HG02623 (cell line): ENCODE measurements around the gene RPAP3.

ENCODE experiments used
- ATAC-seq: cut with Tn5 transposase; IDR thresholded peaks from one replicate; pipeline ENCODE4 v1.9.1; 2021; ENCODE audit warnings: moderate library complexity; ENCODE audit not compliant: unreplicated experiment

RPAP3 gene

GRCh38 chr12:47705566-47706425 is at the start of gene RPAP3:
Gene RPAP3 (minus strand): TSS chr12:47706030. CDS start chr12:47702840, 3,190 bp downstream.
- ATAC-seq = peak; percentile 81

GRCh38 chr12:47754881-47755280 is 49.1 kb upstream of the RPAP3 start:
- no peak for ATAC-seq

GRCh38 chr12:47754126-47754525 is 48.3 kb upstream of the RPAP3 start:
- ATAC-seq = no peak

GRCh38 chr12:47753021-47754001 is 47.5 kb upstream of the RPAP3 start:
- no peak for ATAC-seq

DNA sequence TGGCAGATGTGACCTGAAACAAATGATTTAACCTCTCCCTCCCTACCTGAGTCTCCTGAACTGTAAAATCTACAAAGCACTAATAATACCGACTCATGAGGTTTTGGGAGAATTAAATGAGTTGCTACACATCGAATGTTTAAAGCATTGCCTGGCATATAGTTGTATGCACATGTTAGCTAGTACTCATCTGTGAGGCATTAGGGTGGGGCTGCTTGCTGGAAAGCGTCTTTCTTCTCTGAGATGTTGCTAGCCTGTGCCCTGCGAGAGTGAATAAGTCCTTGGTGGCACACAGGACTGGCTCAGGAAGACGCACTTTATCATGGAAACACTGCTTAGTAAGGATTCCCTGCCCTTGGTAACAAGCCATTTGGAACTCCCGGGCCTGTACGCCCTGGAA is 46.7 kb upstream of the RPAP3 start:
- no peak for ATAC-seq

DNA sequence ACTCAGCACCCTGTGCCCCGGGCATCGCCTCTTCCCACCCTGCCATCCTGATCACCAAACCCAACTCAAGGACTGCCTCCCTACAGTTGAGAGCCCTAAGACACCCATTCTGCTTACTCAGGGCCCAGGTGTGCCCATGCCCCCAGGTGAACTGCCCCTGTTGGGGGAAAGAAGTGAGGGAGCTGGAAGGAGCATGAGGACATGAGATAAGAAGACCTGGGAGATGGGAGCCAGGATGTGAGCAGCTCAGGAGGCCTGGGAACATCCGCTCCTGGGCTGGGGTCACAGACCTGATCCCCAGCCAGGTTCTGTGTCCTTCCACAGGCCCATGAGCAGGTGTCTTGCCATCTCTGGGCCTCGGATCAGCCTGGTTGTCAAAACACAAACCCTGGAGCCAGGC is 46.3 kb upstream of the RPAP3 start:
- ATAC-seq = no peak

GRCh38 chr12:47751561-47751960 is 45.7 kb upstream of the RPAP3 start:
- ATAC-seq = no peak

DNA sequence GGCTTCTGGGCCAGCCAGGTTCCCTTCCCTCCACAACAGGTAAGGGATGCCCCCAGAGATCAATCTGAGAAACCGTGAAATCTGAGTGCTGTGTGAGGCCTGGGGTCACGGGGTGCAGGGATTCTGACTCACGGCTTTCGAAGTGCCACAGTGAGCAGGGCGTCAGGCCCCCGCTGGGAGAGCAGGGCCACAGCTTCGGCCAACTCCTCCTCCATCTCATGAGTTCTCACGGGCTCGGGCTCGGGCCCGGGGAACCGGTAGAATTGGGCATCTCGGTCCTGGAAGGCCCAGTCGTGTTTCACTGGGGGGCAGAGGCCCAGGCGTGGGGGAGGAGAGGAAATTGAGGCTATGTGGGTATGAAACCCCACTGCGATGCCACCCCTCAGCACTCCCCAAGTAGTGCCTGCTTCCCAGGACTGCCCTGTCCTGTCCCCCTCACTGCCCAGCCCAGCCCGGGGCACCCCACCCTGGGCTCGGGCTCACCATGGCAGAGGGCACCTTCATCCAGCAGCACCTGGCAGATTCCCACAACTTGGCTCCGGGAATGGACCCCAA is 45.2 kb upstream of the RPAP3 start:
- no peak for ATAC-seq

GRCh38 chr12:47750229-47750798 is 44.5 kb upstream of the RPAP3 start:
- ATAC-seq = no peak

DNA sequence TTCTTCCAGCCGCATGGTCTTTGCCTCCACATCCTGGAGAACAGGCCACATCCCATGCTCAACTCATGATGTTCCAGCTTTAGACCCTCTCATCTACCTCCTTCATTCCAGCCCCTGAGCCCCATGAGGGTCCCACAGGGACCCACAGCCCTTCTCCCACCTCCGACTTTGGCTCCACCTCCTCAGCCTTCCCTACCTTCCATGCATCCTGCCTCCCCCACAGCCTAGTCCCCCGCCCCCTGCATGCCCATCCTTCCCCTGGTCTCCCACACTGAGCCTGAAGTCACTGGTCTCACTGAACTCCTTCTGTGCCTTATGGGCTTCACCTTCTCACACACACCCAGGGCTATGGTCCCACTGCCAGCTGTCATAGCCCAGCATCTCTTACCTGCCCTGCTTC is 43.1 kb upstream of the RPAP3 start:
- no peak for ATAC-seq

DNA sequence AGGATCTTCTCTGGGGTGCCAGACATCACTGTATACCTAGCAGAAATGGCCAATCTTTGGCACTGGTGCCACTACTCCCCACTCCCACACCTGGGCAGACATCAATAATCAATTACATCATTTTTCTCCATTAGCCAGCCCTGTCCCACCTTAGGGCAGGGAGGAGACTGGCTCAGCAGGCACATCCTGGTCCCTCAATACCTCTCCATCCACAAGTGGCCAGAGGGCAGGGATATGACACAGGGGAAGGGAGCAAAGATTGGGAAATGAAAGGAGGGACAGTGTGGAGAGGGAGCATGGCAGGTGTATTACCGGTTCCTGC is 42.6 kb upstream of the RPAP3 start:
- no peak for ATAC-seq

DNA sequence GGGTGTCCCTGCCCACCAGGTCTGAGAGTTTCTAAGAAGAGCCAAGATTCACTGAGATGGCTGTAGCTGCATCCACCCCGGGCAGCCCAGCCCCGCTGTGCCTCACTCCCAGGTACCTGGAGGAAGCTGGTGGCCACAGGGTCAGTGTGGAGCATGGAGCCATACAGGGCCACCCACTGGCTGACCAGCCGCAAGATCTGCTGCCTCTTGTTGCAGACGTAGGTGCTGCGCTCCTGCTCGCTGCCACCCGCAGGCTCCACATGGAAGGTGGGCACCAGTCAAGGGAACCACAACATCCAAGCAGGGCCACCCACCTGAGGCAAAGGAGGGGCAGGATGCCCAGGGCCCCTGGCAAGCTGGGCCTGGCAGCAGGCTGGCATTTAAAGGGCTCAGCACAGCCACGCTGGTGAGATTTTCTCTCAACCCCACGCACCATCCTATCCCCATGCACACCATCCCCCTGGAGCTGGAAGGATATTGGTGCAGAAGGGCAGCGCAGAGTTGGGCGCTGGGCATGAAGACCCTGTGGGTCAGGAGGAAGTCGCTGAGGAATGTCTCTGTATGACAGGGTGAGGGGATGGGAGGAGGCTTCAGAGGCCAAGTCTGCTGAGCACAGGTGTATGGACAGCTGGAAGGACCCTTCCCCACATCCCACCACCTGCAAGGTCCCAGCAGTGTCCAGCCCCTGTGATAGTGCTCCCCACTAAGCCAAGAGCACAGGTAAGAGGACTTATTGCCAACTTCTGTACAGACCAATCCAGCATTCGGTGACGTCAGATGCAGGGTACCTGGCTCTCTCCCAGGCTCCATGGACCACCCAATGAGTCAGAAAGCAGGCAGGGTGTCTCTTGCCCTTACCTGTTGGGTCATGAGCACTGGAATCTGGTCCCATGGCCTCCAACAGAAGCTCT is 42.0 kb upstream of the RPAP3 start:
- ATAC-seq = no peak

DNA sequence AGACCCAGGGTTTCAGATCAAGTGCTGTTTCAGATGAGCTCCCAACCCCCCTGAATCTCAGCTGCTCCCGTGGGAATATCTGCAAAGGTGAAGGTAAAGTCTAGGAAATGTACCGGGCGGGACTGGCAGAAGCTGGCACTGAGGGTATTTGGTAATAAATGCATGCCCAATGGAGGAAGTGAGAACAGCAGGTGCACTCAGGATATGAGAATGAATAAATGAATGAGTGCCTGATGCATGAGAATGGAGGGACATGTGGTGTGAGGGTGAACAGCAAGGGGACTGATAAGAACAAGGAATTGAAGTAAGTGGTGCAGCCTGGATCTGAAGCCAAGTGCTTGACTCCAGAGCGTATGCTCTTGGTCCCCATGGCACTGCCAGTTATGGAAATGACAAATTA is 41.3 kb upstream of the RPAP3 start:
- no peak for ATAC-seq

DNA sequence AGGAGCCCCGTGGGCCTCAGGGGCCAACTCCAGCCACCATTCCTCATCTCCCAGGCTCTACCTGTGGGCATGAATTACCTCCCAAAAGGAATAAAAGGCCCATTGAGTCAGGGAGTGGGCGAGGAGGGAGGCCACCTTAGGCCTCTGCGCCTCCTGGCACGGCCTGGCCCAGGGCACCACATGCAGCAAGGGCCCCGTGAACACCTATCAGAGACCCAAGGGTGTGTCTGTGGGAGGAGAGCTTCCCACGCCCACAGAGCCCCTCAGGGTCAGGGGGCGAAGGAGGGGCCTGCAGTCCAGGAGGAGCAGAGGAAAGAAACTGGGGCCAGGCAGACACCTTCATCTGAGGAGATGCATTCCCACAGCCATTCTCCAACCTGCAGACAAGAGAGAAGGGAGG is 40.7 kb upstream of the RPAP3 start:
- no peak for ATAC-seq

DNA sequence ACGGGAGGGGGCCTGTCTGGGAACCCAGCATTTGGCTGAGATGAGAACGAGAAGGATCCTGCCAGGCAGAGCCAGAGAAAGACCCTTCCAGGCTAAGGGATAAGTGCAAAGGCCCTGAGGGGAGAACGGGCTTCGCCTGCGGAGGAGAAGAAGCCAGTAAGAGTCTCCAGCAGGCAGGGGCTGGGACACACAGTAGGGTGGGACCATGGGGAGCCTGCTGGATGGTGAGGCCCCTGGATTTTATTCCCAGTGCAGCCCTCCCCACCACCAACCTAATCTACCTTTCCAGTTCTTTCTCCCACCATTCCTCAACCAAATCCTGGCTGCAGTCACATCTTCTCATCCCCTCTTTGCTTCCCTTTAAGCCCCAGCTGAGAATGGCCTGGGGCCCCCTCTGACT is 40.2 kb upstream of the RPAP3 start:
- no peak for ATAC-seq

- ATAC-seq = no peak
Measured at GRCh38 chr12:47745485-47746041, 39.7 kb upstream of the RPAP3 start.

GRCh38 chr12:47744778-47745436 is 39.1 kb upstream of the RPAP3 start:
- no peak for ATAC-seq

DNA sequence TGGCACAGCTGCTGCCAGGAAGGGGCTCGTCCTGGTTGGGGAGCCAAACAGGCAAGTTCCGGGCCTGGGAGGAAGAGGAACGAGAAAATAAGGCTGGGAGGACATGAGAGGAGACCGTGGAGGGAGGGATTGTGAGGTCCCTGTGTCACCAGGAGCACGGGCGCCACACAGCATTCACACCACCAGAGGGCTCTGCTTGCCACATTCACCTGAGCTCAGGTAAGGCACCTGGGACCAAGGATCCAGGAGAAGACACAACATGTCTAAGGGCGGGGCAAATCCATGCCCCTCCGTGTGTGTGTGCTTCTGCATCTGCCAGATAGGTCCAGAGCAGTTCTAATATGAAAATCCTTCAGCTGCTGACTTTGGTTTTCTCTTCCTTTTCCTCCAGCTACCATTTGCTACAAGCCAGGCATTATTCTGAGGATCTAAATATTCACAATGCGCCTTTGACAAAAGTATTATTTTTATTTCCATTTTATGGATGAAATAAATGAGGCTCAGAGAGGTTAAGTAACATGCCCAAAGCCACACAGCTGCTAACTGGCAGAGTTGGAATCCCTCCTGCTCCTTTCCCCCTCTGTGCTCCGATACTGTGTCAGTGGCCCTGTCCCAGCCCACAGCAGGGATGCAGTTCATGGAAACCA is 38.3 kb upstream of the RPAP3 start:
- ATAC-seq = no peak

DNA sequence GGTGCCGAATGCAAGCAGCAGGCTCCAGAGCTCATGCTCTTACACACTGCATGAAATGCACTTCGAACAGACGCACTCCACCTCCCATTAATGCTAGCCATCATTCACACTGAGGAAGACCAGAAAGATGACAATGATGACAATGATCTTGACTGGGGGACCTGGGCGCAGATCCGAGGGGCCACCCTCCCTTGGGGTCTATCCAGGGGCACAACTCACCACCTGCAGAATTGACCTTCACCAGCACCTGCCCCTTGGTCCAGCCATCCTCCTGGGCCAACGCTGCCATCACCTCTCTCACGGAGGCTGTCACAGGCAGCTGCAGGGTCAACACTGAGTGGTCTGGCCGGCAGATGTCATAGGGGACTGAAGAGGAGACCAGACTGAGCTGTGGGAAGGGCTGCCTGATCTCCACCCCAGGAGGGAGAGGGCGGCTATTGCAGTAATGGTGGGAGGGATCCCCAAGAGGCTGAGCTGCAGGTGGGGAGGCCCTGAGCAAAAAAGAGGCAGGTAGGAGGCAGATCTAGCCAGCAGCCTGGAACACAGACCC is 37.6 kb upstream of the RPAP3 start:
- no peak for ATAC-seq
